Lung (tissue), 12 donors: Measurements from ENCODE around the gene STAC3. TPM values are rescaled to one million over a fixed set of nuclear protein-coding genes. Genes with fewer than 3 reads are reported as not detected.

Experiments used
- ATAC-seq: fragments of 200-7000 bp; cut with Tn5 transposase; one replicate; pipeline ENCODE4 v1.9.1; 2020; ENCODE audit warnings: moderate number of reproducible peaks; ENCODE audit not compliant: insufficient read depth, low FRiP score
- DNase-seq, 3 donors: peaks; one replicate each; pipeline ENCODE4 v3.0.0-alpha.2; 2013 to 2017
- H3K27ac ChIP-seq, 2 donors: one replicate each; pipeline ENCODE4 v1.5.1; 2013; ENCODE audit warnings: mild to moderate bottlenecking in 2 of 2, moderate library complexity in 2 of 2, control low read depth in 1 of 2, inconsistent platforms in 1 of 2, low read depth in 1 of 2, low read length in 1 of 2
- H3K27me3 ChIP-seq, 3 donors: one replicate each; pipeline ENCODE4 v1.5.1; 2013; ENCODE audit warnings: low read length in 2 of 3; ENCODE audit not compliant: control insufficient read depth in 3 of 3, insufficient read depth in 3 of 3
- H3K36me3 ChIP-seq, 4 donors: one replicate each; pipeline ENCODE4 v1.5.1; 2013; ENCODE audit warnings: low read length in 4 of 4, mild to moderate bottlenecking in 1 of 4, moderate library complexity in 1 of 4; ENCODE audit not compliant: control insufficient read depth in 4 of 4, insufficient read depth in 4 of 4
- H3K4me1 ChIP-seq, 5 donors: one replicate each; pipeline ENCODE4 v1.5.1; 2013; ENCODE audit warnings: low read length in 5 of 5, mild to moderate bottlenecking in 2 of 5, moderate library complexity in 1 of 5; ENCODE audit not compliant: control insufficient read depth in 5 of 5, insufficient read depth in 5 of 5
- H3K4me3 ChIP-seq: one replicate; pipeline ENCODE4 v1.5.1; 2013; ENCODE audit warnings: mild to moderate bottlenecking, control low read depth, moderate library complexity
- H3K9ac ChIP-seq, 2 donors: one replicate each; pipeline ENCODE4 v1.5.1; 2013; ENCODE audit warnings: low read length in 2 of 2, control low read depth in 1 of 2; ENCODE audit not compliant: insufficient read depth in 1 of 2
- H3K9me3 ChIP-seq, 4 donors: one replicate each; pipeline ENCODE4 v1.5.1; 2013; ENCODE audit warnings: low read length in 3 of 4, mild to moderate bottlenecking in 1 of 4, moderate library complexity in 1 of 4; ENCODE audit not compliant: control insufficient read depth in 4 of 4, insufficient read depth in 3 of 4
- CTCF ChIP-seq: IDR thresholded peaks from 2 replicates; pipeline ENCODE4 v1.5.1; 2012; ENCODE audit warnings: mild to moderate bottlenecking; ENCODE audit errors: control extremely low read depth, extremely low read depth
- WGBS, 2 donors: extraction: QIAGEN DNeasy Blood & Tissue Kit; methylation state at CpG; one replicate each; pipeline ENCODE4 v1.1.7; 2013; 5-methylcytosine and 5-hydroxymethylcytosine counted together
- polyA plus RNA-seq, 2 donors: library from polyadenylated mRNA; stranded (reverse); fragments of 200-250 nt; gene quantifications; one replicate each; pipeline ENCODE4 v1.2.1, GENCODE V29; 2013
- total RNA-seq, 2 donors: library from RNA; depleted of rRNA in 1 of 2; stranded (reverse); fragments of >200 nt in 1 of 2; gene quantifications; one replicate each; pipeline ENCODE4 v1.2.1, GENCODE V29; 2014 to 2021
- donor health status: control.
- donor health status: control.
- donor health status: Bipolar disorder and iron deficiency.
- donor health status: healthy.
- donor health status: DM: yes; HTN: yes; CAD: no.

The STAC3 gene
- total and polyA plus RNA-seq, 4 donors = 1.7 to 7.4 (median 6.4) TPM

- TF ChIP-seq CTCF = no peak
- DNase-seq (peak; percentile 96 to 98 (median 98)), ATAC-seq (peak; percentile 61)
- Histone ChIP-seq H3K9ac (peak within 1 kb of the TSS; percentile 76 to 79), H3K36me3 (peaks cover 0 to 35% (median 17%) of the 10 kb centered on the region in 4 donors), H3K27ac (peak within 1 kb of the TSS; percentile 78 to 82), H3K9me3 (peaks cover 0 to 2% (median 0%) of the 10 kb centered on the region in 4 donors), H3K4me1 (peaks cover 0 to 26% (median 15%) of the 10 kb centered on the region in 5 donors), H3K4me3 (peak within 1 kb of the TSS; percentile 75), H3K27me3 (peaks cover 5 to 27% (median 25%) of the 10 kb centered on the region in 3 donors)
- 1% methylated on average over 40 to 42 of the region's 42 CpGs for WGBS, 2 donors
These were observed 21.2 kb downstream of the STAC3 start, which contains the start of gene SHMT2 for GRCh38 chr12:57229634-57230380. SHMT2 (plus strand) TSS chr12:57229711; CDS start chr12:57229779, 68 bp downstream.

DNA sequence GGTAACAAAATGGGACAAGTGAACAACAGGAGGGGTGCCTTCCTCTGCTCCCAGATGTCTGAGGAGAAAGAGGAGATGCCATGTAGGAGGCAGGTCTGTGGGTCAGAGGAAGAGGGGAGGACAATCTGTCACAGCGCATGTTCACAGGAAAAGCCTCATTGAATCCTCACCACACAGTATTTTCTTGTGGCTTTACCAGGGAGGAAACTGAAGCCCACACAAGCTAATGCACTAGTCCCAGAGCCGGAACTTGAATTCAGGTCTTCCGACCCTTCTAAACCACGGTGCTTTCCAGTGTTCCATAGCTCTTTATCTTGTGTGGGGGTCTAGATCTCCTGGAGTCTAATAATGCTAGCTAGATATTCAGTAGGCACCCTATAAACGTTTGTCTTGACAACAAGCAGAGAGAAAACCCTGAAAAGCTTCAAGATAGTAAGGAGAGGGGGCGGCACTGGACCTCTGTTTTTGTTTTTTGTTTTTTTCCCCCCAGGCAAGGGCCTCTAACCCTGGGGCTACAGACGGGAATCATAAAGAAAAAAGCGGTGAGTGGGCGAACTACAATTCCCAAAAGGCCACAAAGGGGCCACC is 21.8 kb downstream of the STAC3 start:
- no peak overlapping the region for H3K27ac ChIP-seq
- no peak for TF ChIP-seq CTCF

DNA sequence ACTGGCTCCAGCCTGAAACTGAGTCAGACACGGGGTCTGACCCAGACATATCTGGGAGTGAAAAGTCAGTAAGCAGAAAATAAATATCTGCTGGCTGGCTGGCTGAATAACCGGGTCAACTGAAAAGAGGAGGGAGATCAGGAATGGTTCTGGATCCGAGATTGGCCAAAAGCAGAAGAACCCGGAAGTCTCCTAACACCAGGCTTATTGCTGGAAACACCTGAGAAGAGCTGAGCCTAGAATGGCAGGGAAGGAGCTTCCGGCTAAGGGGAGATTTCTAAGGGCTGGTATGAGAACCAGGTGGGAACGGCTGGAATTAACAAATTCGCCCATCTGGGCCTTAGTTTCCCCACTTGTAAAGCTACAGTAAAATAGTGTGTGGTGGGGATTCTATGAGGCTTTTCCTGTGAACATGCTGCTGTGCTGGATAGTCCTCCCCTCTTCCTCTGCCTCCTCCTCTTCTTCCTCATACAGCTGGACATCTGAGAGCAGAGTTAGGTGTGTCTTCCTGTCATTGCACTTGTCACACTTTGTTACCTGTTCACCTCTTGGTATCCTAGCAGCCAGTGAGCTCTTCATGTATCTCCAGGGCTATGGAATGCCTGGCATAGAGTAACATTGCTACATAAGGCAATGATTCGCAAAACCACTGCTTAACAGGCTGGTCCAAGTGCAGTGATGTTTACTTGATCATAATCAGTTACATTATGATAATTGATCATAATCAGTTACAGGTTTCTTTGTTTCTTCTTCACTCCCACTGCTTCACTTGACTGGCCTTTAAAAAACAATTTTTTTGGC is 23.5 kb downstream of the STAC3 start:
- no peak overlapping the region for H3K9ac ChIP-seq
- no peak for DNase-seq
- H3K27ac ChIP-seq = no peak overlapping the region
- TF ChIP-seq CTCF = no peak
- H3K27me3 ChIP-seq = peaks cover 5 to 50% (median 44%) of the 10 kb centered on the region in 3 donors
- peaks cover 0 to 25% (median 12%) of the 10 kb centered on the region in 5 donors for H3K4me1 ChIP-seq
- H3K36me3 ChIP-seq = peaks cover 0 to 14% (median 6%) of the 10 kb centered on the region in 4 donors
- 41% methylated on average over 7 to 8 of the region's 8 CpGs for WGBS, 2 donors
- no peak overlapping the region for H3K4me3 ChIP-seq
- ATAC-seq = no peak
- H3K9me3 ChIP-seq = peaks cover 0 to 6% (median 0%) of the 10 kb centered on the region in 4 donors

More for the DNA sequence above, 21.8 kb downstream of the STAC3 start:
- peaks cover 0 to 25% (median 12%) of the 10 kb centered on the region in 5 donors for H3K4me1 ChIP-seq
- H3K4me3 ChIP-seq = no peak overlapping the region
- ATAC-seq = no peak
- H3K36me3 ChIP-seq = peaks cover 0 to 30% (median 13%) of the 10 kb centered on the region in 4 donors
- 6 to 11% methylated on average over 9 of the region's 9 CpGs for WGBS, 2 donors
- no peak for DNase-seq
- no peak overlapping the region for H3K9ac ChIP-seq
- H3K27me3 ChIP-seq = peaks cover 5 to 34% (median 31%) of the 10 kb centered on the region in 3 donors
- peaks cover 0 to 2% (median 0%) of the 10 kb centered on the region in 4 donors for H3K9me3 ChIP-seq
